MCF 10A (cell line): ENCODE measurements around the gene AHCYL1. TPM values are rescaled to one million over a fixed set of nuclear protein-coding genes. Genes with fewer than 3 reads are reported as not detected.
"Not testable (repeated sequence)": the region's sequence is repeated elsewhere in the genome, so short reads cannot be mapped to it uniquely, and the experiment has no call there.

Experiments
- BruUV-seq: library from RNA; stranded (reverse); fragments of 400-500 nt; replicated peaks from 2 replicates; lab custom pipeline; 2021; lab: Mats Ljungman, UMichigan
- CTCF ChIA-PET: fragments of 300-600 bp; sonication (Branson Sonifier 250); formaldehyde crosslinking; extraction: SDS; loops from one replicate; lab custom pipeline; 2021; ENCODE audit warnings: antibody characterized with exemption, inconsistent platforms; lab: Yijun Ruan, JAX
- POLR2A ChIA-PET: fragments of 300-600, 350-650 bp; sonication (Branson Sonifier 250); formaldehyde crosslinking; extraction: SDS; loops from one replicate; lab custom pipeline; 2020; ENCODE audit warnings: antibody characterized with exemption, inconsistent platforms; lab: Yijun Ruan, JAX
- DNase-seq: peaks from one replicate; pipeline ENCODE4 v3.0.0-alpha.2; 2018; ENCODE audit not compliant: unreplicated experiment
- H3K27ac Mint-ChIP-seq: one replicate; pipeline ENCODE4 v1.8.0; 2022; ENCODE audit warnings: mild to moderate bottlenecking, low read depth, mixed read lengths; ENCODE audit not compliant: unreplicated experiment
- H3K27me3 Mint-ChIP-seq: one replicate; pipeline ENCODE4 v1.8.0; 2022; ENCODE audit warnings: mixed read lengths; ENCODE audit not compliant: insufficient read depth, unreplicated experiment
- H3K36me3 Mint-ChIP-seq: one replicate; pipeline ENCODE4 v1.8.0; 2022; ENCODE audit warnings: mild to moderate bottlenecking, moderate library complexity, mixed read lengths; ENCODE audit not compliant: insufficient read depth, unreplicated experiment
- H3K4me1 Mint-ChIP-seq: one replicate; pipeline ENCODE4 v1.8.0; 2022; ENCODE audit warnings: mixed read lengths; ENCODE audit not compliant: insufficient read depth, unreplicated experiment
- H3K4me3 Mint-ChIP-seq: one replicate; pipeline ENCODE4 v1.8.0; 2022; ENCODE audit warnings: mild to moderate bottlenecking, moderate library complexity, mixed read lengths; ENCODE audit not compliant: unreplicated experiment
- H3K9me3 Mint-ChIP-seq: one replicate; pipeline ENCODE4 v1.8.0; 2022; ENCODE audit warnings: mixed read lengths; ENCODE audit not compliant: unreplicated experiment
- CTCF ChIP-seq: fragments of 200-600 bp; IDR thresholded peaks from one replicate; pipeline ENCODE4 v1.8.0; 2022; ENCODE audit warnings: antibody characterized with exemption, mild to moderate bottlenecking; ENCODE audit not compliant: unreplicated experiment
- intact Hi-C: fragments of 100-400 bp; cut with micrococcal nuclease; formaldehyde crosslinking; loops from 2 replicates; pipeline ENCODE4 v1.14.1; 2022
- total RNA-seq: library from RNA; stranded (reverse); gene quantifications from 2 replicates; pipeline ENCODE4 v1.2.3, GENCODE V29; 2022

Gene AHCYL1
- total RNA-seq, 1 experiment from 2014 or later: 104 TPM

DNA sequence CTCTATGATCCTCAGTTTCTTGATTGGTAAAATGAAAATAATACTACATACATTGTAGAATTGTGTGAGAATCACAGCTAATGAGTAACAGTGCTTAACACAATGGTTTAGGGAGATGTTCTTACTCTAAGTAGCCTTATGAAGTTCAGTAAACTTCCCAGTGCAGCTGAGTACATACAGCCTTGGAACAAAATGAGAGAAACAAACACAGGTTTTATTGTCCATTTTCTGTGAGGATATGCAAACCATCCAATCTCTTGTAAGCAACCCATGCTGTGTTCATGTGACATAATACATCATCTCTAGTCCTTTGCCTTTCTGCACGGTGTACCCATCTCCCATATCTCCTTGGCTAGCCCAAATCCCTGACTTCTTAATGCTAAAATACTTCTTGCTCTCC is 35.2 kb downstream of the AHCYL1 start:
- intact Hi-C loops: no loop called here
- Mint-ChIP-seq H3K27me3 (no peaks in the 10 kb centered on the region), H3K4me1 (no peaks in the 10 kb centered on the region), H3K36me3 (peaks cover 88% of the 10 kb centered on the region), H3K4me3 (no peak overlapping the region), H3K9me3 (no peaks in the 10 kb centered on the region), H3K27ac (no peak overlapping the region)
- ChIA-PET CTCF (interaction anchor here (0.6 to 12.2 kb wide), 8 partner anchors 8 to 447 kb away, joined by 3 to 87 read pairs (median 5); partner anchors contain the start of gene AHCYL1), POLR2A (interaction anchor here (0.8 to 1.4 kb wide), 2 partner anchors 10 to 12 kb away, joined by 3 to 5 read pairs; no protein-coding TSS in a partner anchor)
- DNase-seq: no peak
- no peak for TF ChIP-seq CTCF
- BruUV-seq: no TSS peak

DNA sequence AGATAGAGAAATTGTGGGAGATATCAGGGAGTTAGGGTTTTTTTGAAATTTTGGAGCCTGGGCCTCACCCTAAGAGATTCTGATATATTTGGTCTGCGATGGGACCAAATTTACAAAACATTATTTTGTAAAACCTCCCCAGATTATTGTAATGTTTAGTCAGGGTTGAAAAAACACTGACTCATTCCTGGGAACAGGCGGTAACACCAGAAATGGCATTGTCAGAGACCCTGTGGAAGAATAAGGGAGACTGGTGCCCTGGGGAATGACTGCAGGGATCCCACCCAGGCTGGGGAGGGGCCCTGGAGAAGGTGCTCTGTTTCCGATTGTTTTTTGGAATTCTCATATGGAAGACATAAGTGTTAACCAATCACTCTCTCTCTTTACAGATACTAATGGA is 36.7 kb downstream of the AHCYL1 start:
- no peak for DNase-seq
- no peak overlapping the region for H3K27ac Mint-ChIP-seq
- TF ChIP-seq CTCF: no peak
- H3K4me3 Mint-ChIP-seq: no peak overlapping the region
- H3K36me3 Mint-ChIP-seq: peaks cover 84% of the 10 kb centered on the region
- CTCF ChIA-PET: interaction anchor here (1.7 kb wide), 1 partner anchor 84 kb away, joined by 5 read pairs; no protein-coding TSS in a partner anchor
- no peaks in the 10 kb centered on the region for H3K9me3 Mint-ChIP-seq
- POLR2A ChIA-PET: no interaction called here
- no peaks in the 10 kb centered on the region for H3K27me3 Mint-ChIP-seq
- BruUV-seq: no TSS peak
- no peaks in the 10 kb centered on the region for H3K4me1 Mint-ChIP-seq
- intact Hi-C loops: no loop called here

- Mint-ChIP-seq H3K27me3 (no peaks in the 10 kb centered on the region), H3K4me3 (no peak overlapping the region), H3K27ac (no peak overlapping the region), H3K9me3 (no peaks in the 10 kb centered on the region), H3K4me1 (no peaks in the 10 kb centered on the region), H3K36me3 (peaks cover 54% of the 10 kb centered on the region)
- BruUV-seq: no TSS peak
- no peak for DNase-seq
- intact Hi-C loops: no loop called here
- POLR2A ChIA-PET: no interaction called here
- CTCF ChIA-PET: interaction anchor here (0.6 to 1.5 kb wide), 3 partner anchors 10 to 81 kb away, joined by 3 to 6 read pairs (median 5); partner anchors contain the start of gene STRIP1
- no peak for TF ChIP-seq CTCF
Observed at GRCh38 chr1:110024613-110025012, 40.0 kb downstream of the AHCYL1 start.

GRCh38 chr1:110030687-110031086 is 46.1 kb downstream of the AHCYL1 start:
- H3K4me3 Mint-ChIP-seq: peak overlapping the region; percentile 62
- intact Hi-C loops, H3K36me3 Mint-ChIP-seq, BruUV-seq, H3K9me3 Mint-ChIP-seq, H3K27me3 Mint-ChIP-seq, DNase-seq: not testable (repeated sequence)
- CTCF ChIA-PET: interaction anchor here (0.6 to 5.1 kb wide), 20 partner anchors 10 to 467 kb away, joined by 3 to 87 read pairs (median 4); no protein-coding TSS in a partner anchor
- POLR2A ChIA-PET: interaction anchor here (1.6 to 2.6 kb wide), 2 partner anchors 11 to 46 kb away, joined by 5 to 8 read pairs; partner anchors contain the start of gene AHCYL1
- H3K27ac Mint-ChIP-seq: peak overlapping the region; percentile 8
- peaks cover 17% of the 10 kb centered on the region for H3K4me1 Mint-ChIP-seq
